ENCODE results near the gene TMEM205.

GRCh38 chr19:11377237-11377636 lies 31.2 kb upstream of the TMEM205 start:
- TF ChIP-seq CTCF (conservative IDR thresholded peaks at IDR 0.05; ENCODE audit: low read length) (no peak), EZH2phosphoT487 (IDR thresholded peaks at IDR 0.05; ENCODE audit: borderline replicate concordance, low read depth, low read length) (no peak)
